SK-N-SH (cell line): ENCODE measurements around the gene AKR1C1.

Experiments
- GABPA ChIP-seq: IDR thresholded peaks from 2 replicates; pipeline ENCODE4 v1.4.0; 2012; ENCODE audit warnings: low read depth, mild to moderate bottlenecking
- MXI1 ChIP-seq: IDR thresholded peaks from 2 replicates; pipeline ENCODE4 v1.6.1; 2012; ENCODE audit warnings: mild to moderate bottlenecking, low read depth, low read length, improper control_type of control experiment
- NFIC ChIP-seq: IDR thresholded peaks from 2 replicates; pipeline ENCODE4 v1.4.0; 2012; ENCODE audit warnings: borderline replicate concordance
- RXRA ChIP-seq: IDR thresholded peaks from 2 replicates; pipeline ENCODE4 v1.4.0; 2012; ENCODE audit warnings: low read depth, mild to moderate bottlenecking, borderline replicate concordance
- TCF12 ChIP-seq: IDR thresholded peaks from 2 replicates; pipeline ENCODE4 v1.4.0; 2012
- TF ChIP-seq, protein P1 (sequence below): IDR thresholded peaks from 2 replicates; pipeline ENCODE4 v1.6.1; 2012; ENCODE audit warnings: mild to moderate bottlenecking, low read depth, low read length, moderate library complexity
- TF ChIP-seq, protein P2 (sequence below): IDR thresholded peaks from 2 replicates; pipeline ENCODE4 v1.4.0; 2012; ENCODE audit warnings: low read depth, borderline replicate concordance
- TF ChIP-seq, protein P3 (sequence below): fragments of 200-600 bp; sonication (generic); IDR thresholded peaks from 2 replicates; pipeline ENCODE4 v1.6.1; 2017; ENCODE audit warnings: antibody characterized with exemption, mild to moderate bottlenecking, moderate library complexity

DNA sequence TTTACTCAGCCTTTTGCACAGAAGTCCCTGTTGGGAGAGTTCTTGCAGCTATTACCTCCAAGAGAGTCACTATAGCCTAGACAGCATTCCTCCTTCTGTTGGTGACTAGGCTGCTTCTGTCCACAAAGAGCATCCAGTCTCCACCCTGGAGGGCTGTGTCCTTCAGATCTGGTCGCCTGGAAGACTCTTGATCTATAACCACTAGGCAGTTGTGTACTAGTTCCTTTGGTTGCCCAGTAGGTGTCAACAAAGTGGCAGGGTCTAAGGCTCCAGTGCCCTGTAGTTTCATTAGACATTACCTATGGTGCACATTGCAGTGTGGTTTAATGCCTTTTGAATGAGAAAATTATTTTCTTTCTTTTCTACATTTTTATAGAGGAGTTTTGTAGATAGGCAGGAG lies 51.7 kb downstream of the AKR1C1 start:
- TF ChIP-seq, protein P1, sequence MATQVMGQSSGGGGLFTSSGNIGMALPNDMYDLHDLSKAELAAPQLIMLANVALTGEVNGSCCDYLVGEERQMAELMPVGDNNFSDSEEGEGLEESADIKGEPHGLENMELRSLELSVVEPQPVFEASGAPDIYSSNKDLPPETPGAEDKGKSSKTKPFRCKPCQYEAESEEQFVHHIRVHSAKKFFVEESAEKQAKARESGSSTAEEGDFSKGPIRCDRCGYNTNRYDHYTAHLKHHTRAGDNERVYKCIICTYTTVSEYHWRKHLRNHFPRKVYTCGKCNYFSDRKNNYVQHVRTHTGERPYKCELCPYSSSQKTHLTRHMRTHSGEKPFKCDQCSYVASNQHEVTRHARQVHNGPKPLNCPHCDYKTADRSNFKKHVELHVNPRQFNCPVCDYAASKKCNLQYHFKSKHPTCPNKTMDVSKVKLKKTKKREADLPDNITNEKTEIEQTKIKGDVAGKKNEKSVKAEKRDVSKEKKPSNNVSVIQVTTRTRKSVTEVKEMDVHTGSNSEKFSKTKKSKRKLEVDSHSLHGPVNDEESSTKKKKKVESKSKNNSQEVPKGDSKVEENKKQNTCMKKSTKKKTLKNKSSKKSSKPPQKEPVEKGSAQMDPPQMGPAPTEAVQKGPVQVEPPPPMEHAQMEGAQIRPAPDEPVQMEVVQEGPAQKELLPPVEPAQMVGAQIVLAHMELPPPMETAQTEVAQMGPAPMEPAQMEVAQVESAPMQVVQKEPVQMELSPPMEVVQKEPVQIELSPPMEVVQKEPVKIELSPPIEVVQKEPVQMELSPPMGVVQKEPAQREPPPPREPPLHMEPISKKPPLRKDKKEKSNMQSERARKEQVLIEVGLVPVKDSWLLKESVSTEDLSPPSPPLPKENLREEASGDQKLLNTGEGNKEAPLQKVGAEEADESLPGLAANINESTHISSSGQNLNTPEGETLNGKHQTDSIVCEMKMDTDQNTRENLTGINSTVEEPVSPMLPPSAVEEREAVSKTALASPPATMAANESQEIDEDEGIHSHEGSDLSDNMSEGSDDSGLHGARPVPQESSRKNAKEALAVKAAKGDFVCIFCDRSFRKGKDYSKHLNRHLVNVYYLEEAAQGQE, result no peak
- TF ChIP-seq RXRA (no peak), NFIC (no peak), GABPA (no peak), TCF12 (no peak), MXI1 (no peak)
- TF ChIP-seq, protein P2, sequence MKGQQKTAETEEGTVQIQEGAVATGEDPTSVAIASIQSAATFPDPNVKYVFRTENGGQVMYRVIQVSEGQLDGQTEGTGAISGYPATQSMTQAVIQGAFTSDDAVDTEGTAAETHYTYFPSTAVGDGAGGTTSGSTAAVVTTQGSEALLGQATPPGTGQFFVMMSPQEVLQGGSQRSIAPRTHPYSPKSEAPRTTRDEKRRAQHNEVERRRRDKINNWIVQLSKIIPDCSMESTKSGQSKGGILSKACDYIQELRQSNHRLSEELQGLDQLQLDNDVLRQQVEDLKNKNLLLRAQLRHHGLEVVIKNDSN, result no peak
- TF ChIP-seq, protein P3, sequence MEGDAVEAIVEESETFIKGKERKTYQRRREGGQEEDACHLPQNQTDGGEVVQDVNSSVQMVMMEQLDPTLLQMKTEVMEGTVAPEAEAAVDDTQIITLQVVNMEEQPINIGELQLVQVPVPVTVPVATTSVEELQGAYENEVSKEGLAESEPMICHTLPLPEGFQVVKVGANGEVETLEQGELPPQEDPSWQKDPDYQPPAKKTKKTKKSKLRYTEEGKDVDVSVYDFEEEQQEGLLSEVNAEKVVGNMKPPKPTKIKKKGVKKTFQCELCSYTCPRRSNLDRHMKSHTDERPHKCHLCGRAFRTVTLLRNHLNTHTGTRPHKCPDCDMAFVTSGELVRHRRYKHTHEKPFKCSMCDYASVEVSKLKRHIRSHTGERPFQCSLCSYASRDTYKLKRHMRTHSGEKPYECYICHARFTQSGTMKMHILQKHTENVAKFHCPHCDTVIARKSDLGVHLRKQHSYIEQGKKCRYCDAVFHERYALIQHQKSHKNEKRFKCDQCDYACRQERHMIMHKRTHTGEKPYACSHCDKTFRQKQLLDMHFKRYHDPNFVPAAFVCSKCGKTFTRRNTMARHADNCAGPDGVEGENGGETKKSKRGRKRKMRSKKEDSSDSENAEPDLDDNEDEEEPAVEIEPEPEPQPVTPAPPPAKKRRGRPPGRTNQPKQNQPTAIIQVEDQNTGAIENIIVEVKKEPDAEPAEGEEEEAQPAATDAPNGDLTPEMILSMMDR, result no peak
